ENCODE results near the gene KCNAB2. TPM values are rescaled to one million over a fixed set of nuclear protein-coding genes. Genes with fewer than 3 reads are reported as not detected.

KCNAB2 gene
- total and polyA plus RNA-seq, 2 experiments from 2014 or later, result 3.9 to 4.8 TPM

DNA sequence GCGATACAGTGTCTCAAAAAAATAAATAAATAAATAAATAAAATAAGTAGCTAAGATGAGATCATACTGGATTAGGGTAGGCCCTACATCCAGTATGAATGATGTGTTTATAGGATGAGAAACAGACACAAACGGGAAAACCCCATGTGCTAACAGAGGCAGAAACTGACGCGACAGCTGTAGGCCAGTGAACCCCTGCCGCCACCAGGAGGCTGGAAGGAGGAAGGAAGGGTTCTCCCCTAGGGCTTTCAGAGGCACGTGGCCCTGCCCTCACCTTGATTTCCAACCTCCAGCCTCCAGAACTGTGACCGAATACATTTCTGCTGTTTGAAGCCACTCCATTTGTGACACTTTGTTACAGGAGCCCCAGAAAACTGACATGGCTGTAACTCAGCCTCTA is 95.9 kb downstream of the KCNAB2 start:
- TF ChIP-seq EZH2phosphoT487 (IDR thresholded peaks at IDR 0.05; ENCODE audit: insufficient read depth, low read depth), result no peak
- TF ChIP-seq EZH2 (IDR thresholded peaks at IDR 0.05; ENCODE audit: insufficient read depth, poor library complexity, severe bottlenecking), result no peak

DNA sequence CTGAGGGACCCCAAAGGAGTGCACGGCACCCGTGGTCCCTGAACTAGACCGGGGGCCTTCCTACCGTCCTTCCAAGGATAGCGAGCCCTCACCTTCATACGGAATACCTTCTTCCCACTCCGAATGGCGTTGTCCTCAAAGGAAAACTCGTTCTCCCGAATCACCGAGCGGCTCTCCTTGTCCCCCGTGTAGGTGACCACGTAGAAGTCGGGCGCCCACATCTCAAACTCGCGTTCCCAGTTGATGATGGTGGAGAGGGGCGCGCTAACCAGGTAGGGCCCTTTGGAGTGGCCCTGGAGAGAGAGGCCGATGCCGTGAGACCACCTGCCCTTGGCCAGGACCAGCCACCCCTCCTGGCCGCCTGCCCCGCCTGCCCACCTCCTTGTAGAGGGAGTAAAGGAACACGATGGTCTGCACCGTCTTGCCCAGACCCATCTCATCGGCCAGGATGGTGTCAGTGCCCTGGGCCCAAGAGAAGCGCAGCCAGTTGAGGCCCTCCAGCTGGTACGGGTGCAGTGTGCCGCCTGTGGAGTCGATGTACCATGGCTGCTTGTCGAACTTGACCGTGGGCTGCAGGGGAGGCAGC is 96.4 kb downstream of the KCNAB2 start:
- Histone ChIP-seq H3K27ac (no peak overlapping the region), H3K9me2 (ENCODE audit: insufficient read depth) (no peaks in the 10 kb centered on the region), H3K4me2 (ENCODE audit: unreplicated experiment) (no peak overlapping the region), H3K79me2 (ENCODE audit: insufficient read depth) (no peaks in the 10 kb centered on the region), H3K27me3 (replicated peaks; ENCODE audit: insufficient read depth) (0 out of 2 replicates have a peak, but pooled peaks cover 8% of the 10 kb centered on the region), H3K36me3 (ENCODE audit: low read depth) (no peaks in the 10 kb centered on the region), H3K9me3 (ENCODE audit: low read depth) (no peaks in the 10 kb centered on the region), H2AFZ (no peak overlapping the region), H4K20me1 (ENCODE audit: insufficient read depth) (no peaks in the 10 kb centered on the region), H3K4me3 (no peak overlapping the region), H3K9ac (no peak overlapping the region), H3K4me1 (ENCODE audit: insufficient read depth) (no peaks in the 10 kb centered on the region), H3F3A (ENCODE audit: insufficient read depth) (no peaks in the 10 kb centered on the region)
- in situ Hi-C loops (cut with MboI), result no loop called here
- TF ChIP-seq EZH2 (IDR thresholded peaks at IDR 0.05; ENCODE audit: insufficient read depth, poor library complexity, severe bottlenecking), result no peak
- no peak for TF ChIP-seq EZH2phosphoT487 (IDR thresholded peaks at IDR 0.05; ENCODE audit: insufficient read depth, low read depth)
- 83 to 84% methylated on average over 33 of the region's 33 CpGs for WGBS, 2 experiments (ENCODE audit: low coverage in 1 of 2, low lambda C conversion rate in 2 of 2, missing lambda C conversion rate in 2 of 2)
- DNase-seq, result no peak

More for the DNA sequence above, 95.9 kb downstream of the KCNAB2 start:
- no peaks in the 10 kb centered on the region for H3F3A ChIP-seq (ENCODE audit: insufficient read depth)
- H3K4me3 ChIP-seq, result no peak overlapping the region
- no peaks in the 10 kb centered on the region for H3K9me2 ChIP-seq (ENCODE audit: insufficient read depth)
- DNase-seq, result no peak
- H3K9me3 ChIP-seq (ENCODE audit: low read depth), result no peaks in the 10 kb centered on the region
- H3K27me3 ChIP-seq (replicated peaks; ENCODE audit: insufficient read depth), result 0 out of 2 replicates have a peak, but pooled peaks cover 9% of the 10 kb centered on the region
- H3K27ac ChIP-seq, result no peak overlapping the region
- H3K4me2 ChIP-seq (ENCODE audit: unreplicated experiment), result no peak overlapping the region
- no peaks in the 10 kb centered on the region for H3K36me3 ChIP-seq (ENCODE audit: low read depth)
- H3K4me1 ChIP-seq (ENCODE audit: insufficient read depth), result no peaks in the 10 kb centered on the region
- H3K79me2 ChIP-seq (ENCODE audit: insufficient read depth), result no peaks in the 10 kb centered on the region
- no peak overlapping the region for H2AFZ ChIP-seq
- WGBS, 2 experiments (ENCODE audit: low coverage in 1 of 2, low lambda C conversion rate in 2 of 2, missing lambda C conversion rate in 2 of 2), result 50 to 72% methylated on average over 7 of the region's 7 CpGs
- H4K20me1 ChIP-seq (ENCODE audit: insufficient read depth), result no peaks in the 10 kb centered on the region
- H3K9ac ChIP-seq, result no peak overlapping the region
- in situ Hi-C loops (cut with MboI), result no loop called here

DNA sequence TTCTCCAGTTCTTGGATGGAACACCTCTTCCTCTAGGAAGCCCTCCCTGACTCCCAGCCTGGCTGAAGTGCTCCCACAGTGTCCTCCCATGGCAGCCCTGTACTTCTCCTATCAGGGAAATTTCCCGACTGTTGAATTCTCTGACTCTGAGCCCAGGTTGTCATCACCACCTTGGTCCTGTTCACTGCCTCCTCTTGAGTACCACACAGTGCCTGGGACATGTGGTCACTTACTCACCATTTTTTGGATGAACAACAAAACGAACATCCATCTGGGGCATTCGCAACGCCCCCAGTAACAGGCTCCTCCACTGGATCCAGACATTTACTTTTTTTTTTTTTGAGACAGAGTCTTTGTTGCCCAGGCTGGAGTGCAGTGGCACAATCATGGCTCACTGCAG is 97.0 kb downstream of the KCNAB2 start:
- no peak for DNase-seq
- WGBS, 2 experiments (ENCODE audit: low coverage in 1 of 2, low lambda C conversion rate in 2 of 2, missing lambda C conversion rate in 2 of 2), result 48 to 58% methylated on average over 4 of the region's 4 CpGs

DNA sequence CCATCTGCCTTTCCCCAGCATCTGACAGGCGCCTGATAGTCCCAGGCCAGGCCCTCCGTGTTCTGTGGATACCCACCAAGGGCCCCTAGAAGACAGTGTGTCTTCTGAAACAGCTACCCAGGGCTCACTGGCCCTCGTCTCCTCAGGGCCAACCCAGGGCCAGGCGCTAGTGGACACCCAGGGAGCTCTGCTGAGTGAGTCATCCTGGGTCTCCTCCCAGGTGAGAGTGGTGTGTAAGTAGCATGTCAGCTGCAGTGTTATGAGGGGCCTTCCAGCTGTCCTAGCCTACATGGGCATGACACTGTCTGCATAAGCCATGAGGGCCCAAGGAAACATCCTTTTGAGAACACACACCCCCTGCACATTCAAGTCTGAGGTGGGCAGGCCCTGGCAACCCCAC is 97.7 kb downstream of the KCNAB2 start:
- no peak overlapping the region for H3K4me2 ChIP-seq (ENCODE audit: unreplicated experiment)
- H3K27me3 ChIP-seq (replicated peaks; ENCODE audit: insufficient read depth), result 0 out of 2 replicates have a peak, but pooled peaks cover 4% of the 10 kb centered on the region
- no peaks in the 10 kb centered on the region for H3K36me3 ChIP-seq (ENCODE audit: low read depth)
- no peak overlapping the region for H2AFZ ChIP-seq
- H4K20me1 ChIP-seq (ENCODE audit: insufficient read depth), result no peaks in the 10 kb centered on the region
- in situ Hi-C loops (cut with MboI), result no loop called here
- no peaks in the 10 kb centered on the region for H3K9me2 ChIP-seq (ENCODE audit: insufficient read depth)
- TF ChIP-seq EZH2 (IDR thresholded peaks at IDR 0.05; ENCODE audit: insufficient read depth, poor library complexity, severe bottlenecking), result no peak
- TF ChIP-seq EZH2phosphoT487 (IDR thresholded peaks at IDR 0.05; ENCODE audit: insufficient read depth, low read depth), result no peak
- H3K79me2 ChIP-seq (ENCODE audit: insufficient read depth), result no peaks in the 10 kb centered on the region
- no peak overlapping the region for H3K27ac ChIP-seq
- DNase-seq, result no peak
- no peak overlapping the region for H3K4me3 ChIP-seq
- H3K9ac ChIP-seq, result no peak overlapping the region
- no peaks in the 10 kb centered on the region for H3K4me1 ChIP-seq (ENCODE audit: insufficient read depth)
- 66 to 74% methylated on average over 4 of the region's 4 CpGs for WGBS, 2 experiments (ENCODE audit: low coverage in 1 of 2, low lambda C conversion rate in 2 of 2, missing lambda C conversion rate in 2 of 2)
- no peaks in the 10 kb centered on the region for H3K9me3 ChIP-seq (ENCODE audit: low read depth)
- no peaks in the 10 kb centered on the region for H3F3A ChIP-seq (ENCODE audit: insufficient read depth)

More for the DNA sequence above, 97.0 kb downstream of the KCNAB2 start:
- TF ChIP-seq EZH2phosphoT487 (IDR thresholded peaks at IDR 0.05; ENCODE audit: insufficient read depth, low read depth), result no peak
- TF ChIP-seq EZH2 (IDR thresholded peaks at IDR 0.05; ENCODE audit: insufficient read depth, poor library complexity, severe bottlenecking), result no peak
- H3K9me3 ChIP-seq (ENCODE audit: low read depth), result no peaks in the 10 kb centered on the region
- in situ Hi-C loops (cut with MboI), result no loop called here
- H3K9me2 ChIP-seq (ENCODE audit: insufficient read depth), result no peaks in the 10 kb centered on the region
- H3K4me3 ChIP-seq, result no peak overlapping the region
- no peak overlapping the region for H3K9ac ChIP-seq
- H3F3A ChIP-seq (ENCODE audit: insufficient read depth), result no peaks in the 10 kb centered on the region
- no peak overlapping the region for H3K27ac ChIP-seq
- no peaks in the 10 kb centered on the region for H3K36me3 ChIP-seq (ENCODE audit: low read depth)
- no peak overlapping the region for H3K4me2 ChIP-seq (ENCODE audit: unreplicated experiment)
- H4K20me1 ChIP-seq (ENCODE audit: insufficient read depth), result no peaks in the 10 kb centered on the region
- 0 out of 2 replicates have a peak, but pooled peaks cover 4% of the 10 kb centered on the region for H3K27me3 ChIP-seq (replicated peaks; ENCODE audit: insufficient read depth)
- H3K79me2 ChIP-seq (ENCODE audit: insufficient read depth), result no peaks in the 10 kb centered on the region
- H2AFZ ChIP-seq, result no peak overlapping the region
- H3K4me1 ChIP-seq (ENCODE audit: insufficient read depth), result no peaks in the 10 kb centered on the region

Data from GM23248 (cell line).